HG03108 (cell line): ENCODE measurements around the gene SEMA3B.
A peak's percentile ranks its signal among the peaks of the same experiment; 100 is the strongest.
"Not testable (repeated sequence)": the region's sequence is repeated elsewhere in the genome, so short reads cannot be mapped to it uniquely, and the experiment has no call there.

Experiments used
- ATAC-seq: cut with Tn5 transposase; IDR thresholded peaks from one replicate; pipeline ENCODE4 v1.9.1; 2021; ENCODE audit warnings: moderate library complexity; ENCODE audit not compliant: unreplicated experiment

SEMA3B gene

GRCh38 chr3:50271314-50271936 lies 2.5 kb downstream of the SEMA3B start:
- no peak for ATAC-seq

- ATAC-seq, result not testable (repeated sequence)
Observed at GRCh38 chr3:50272538-50272910, 3.6 kb downstream of the SEMA3B start.

GRCh38 chr3:50272911-50273688 lies 4.2 kb downstream of the SEMA3B start:
- peak; percentile 84 for ATAC-seq

GRCh38 chr3:50273689-50274065 lies 4.7 kb downstream of the SEMA3B start:
- no peak for ATAC-seq

GRCh38 chr3:50274371-50275104 lies 5.6 kb downstream of the SEMA3B start:
- ATAC-seq, result no peak

GRCh38 chr3:50275141-50275995 lies 6.4 kb downstream of the SEMA3B start:
- ATAC-seq, result no peak

GRCh38 chr3:50275996-50276761 lies 7.2 kb downstream of the SEMA3B start:
- ATAC-seq, result no peak

- ATAC-seq, result no peak
Observed at GRCh38 chr3:50276762-50277101, 7.8 kb downstream of the SEMA3B start.

- no peak for ATAC-seq
Observed at GRCh38 chr3:50278123-50278879, 9.4 kb downstream of the SEMA3B start.

- ATAC-seq, result no peak
Observed at GRCh38 chr3:50278880-50279224, 9.9 kb downstream of the SEMA3B start, which contains the start of gene LSMEM2. TSS of gene LSMEM2 (plus strand) at chr3:50279087. CDS start at chr3:50279114, 27 bp downstream.

GRCh38 chr3:50279255-50280016 lies 10.5 kb downstream of the SEMA3B start:
- no peak for ATAC-seq

GRCh38 chr3:50284121-50284520 lies 15.2 kb downstream of the SEMA3B start:
- not testable (repeated sequence) for ATAC-seq

- ATAC-seq, result no peak
Observed at GRCh38 chr3:50286322-50287227, 17.6 kb downstream of the SEMA3B start.

- no peak for ATAC-seq
Observed at GRCh38 chr3:50287262-50287661, 18.3 kb downstream of the SEMA3B start.

GRCh38 chr3:50288387-50289007 lies 19.6 kb downstream of the SEMA3B start:
- no peak for ATAC-seq

- ATAC-seq, result no peak
Observed at GRCh38 chr3:50289130-50289529, 20.2 kb downstream of the SEMA3B start.

GRCh38 chr3:50290161-50290641 lies 21.3 kb downstream of the SEMA3B start:
- no peak for ATAC-seq
